ENCODE measurements around the gene SHH. TPM values are rescaled to one million over a fixed set of nuclear protein-coding genes. Genes with fewer than 3 reads are reported as not detected.

SHH gene
- total RNA-seq, 1 experiment from 2014 or later = 0.26 TPM

DNA sequence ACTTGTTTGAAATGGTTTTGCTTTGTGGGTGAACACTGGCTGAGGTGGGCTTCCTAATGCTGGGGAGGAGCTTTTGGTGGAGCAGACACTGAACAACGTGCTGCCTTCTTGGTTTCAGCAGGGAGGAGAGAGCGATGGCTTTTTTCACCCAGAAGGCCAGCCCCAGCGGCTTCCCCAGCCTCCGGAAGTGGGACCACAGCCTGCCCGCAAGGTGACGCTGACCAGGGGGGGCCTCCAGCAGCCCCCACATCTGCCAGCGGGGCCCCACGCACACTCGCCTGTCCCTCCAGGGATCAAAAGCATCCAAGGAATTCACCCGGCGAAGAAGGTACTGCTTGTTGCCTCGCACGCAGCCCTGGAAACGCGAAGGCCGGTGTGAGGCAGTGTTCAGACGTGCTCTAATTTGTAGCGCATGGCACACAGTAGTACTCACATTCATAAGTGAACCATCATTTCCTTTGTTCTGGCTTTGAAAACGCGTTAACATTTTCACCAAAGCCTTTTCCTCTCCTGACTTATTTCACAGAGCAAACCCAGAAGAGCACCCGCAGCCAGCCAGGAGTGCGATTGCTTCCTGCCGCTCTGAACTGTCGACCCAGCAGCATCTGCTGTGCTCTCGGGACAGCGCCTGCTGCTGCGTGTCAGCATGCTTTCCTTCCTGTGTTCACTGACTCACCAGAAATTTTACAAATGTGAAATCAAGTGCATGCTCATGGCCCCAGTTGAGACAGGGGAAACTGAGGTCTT, 48.4 kb downstream of the SHH start:
- DNase-seq (ENCODE audit: low spot score) (no peak), ATAC-seq (0 out of 2 replicates have a peak, but pooled peaks have one; percentile 8)
- Mint-ChIP-seq H3K9me3 (no peaks in the 10 kb centered on the region), H3K36me3 (peaks cover 40% of the 10 kb centered on the region), H3K4me3 (no peak overlapping the region), H3K27ac (peak overlapping the region; percentile 33; the same call in 1 of the 2 replicates), H3K4me1 (peaks cover 31% of the 10 kb centered on the region), H3K27me3 (ENCODE audit: low read depth) (no peaks in the 10 kb centered on the region)
- TF ChIP-seq PRRX2 (CRISPR knock-in tag; IDR thresholded peaks at IDR 0.05) = no peak
- no peak for TF ChIP-seq ZNF317 (CRISPR knock-in tag; IDR thresholded peaks at IDR 0.05; ENCODE audit: borderline replicate concordance, low read depth)
- TF ChIP-seq NFE2L1 (CRISPR knock-in tag; IDR thresholded peaks at IDR 0.05) = no peak
- no peak for TF ChIP-seq TP53 (CRISPR knock-in tag; IDR thresholded peaks at IDR 0.05)
- TF ChIP-seq FOXK1 (CRISPR knock-in tag; IDR thresholded peaks at IDR 0.05) = no peak
- no peak for TF ChIP-seq CREB1 (CRISPR knock-in tag; IDR thresholded peaks at IDR 0.05)
- no peak for TF ChIP-seq STAT6 (CRISPR knock-in tag; conservative IDR thresholded peaks at IDR 0.05; ENCODE audit: low read depth)
- no peak for TF ChIP-seq NR2C2 (CRISPR knock-in tag; IDR thresholded peaks at IDR 0.05)
- no peak for TF ChIP-seq ZNF532 (CRISPR knock-in tag; IDR thresholded peaks at IDR 0.05; ENCODE audit: borderline replicate concordance)
- TF ChIP-seq, protein P1, sequence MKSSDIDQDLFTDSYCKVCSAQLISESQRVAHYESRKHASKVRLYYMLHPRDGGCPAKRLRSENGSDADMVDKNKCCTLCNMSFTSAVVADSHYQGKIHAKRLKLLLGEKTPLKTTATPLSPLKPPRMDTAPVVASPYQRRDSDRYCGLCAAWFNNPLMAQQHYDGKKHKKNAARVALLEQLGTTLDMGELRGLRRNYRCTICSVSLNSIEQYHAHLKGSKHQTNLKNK (CRISPR knock-in tag; IDR thresholded peaks at IDR 0.05) = no peak
- TF ChIP-seq GTF2I (CRISPR knock-in tag; conservative IDR thresholded peaks at IDR 0.05) = no peak
- TF ChIP-seq ZNF423 (CRISPR knock-in tag; IDR thresholded peaks at IDR 0.05) = no peak
- no peak for TF ChIP-seq OVOL2 (CRISPR knock-in tag; IDR thresholded peaks at IDR 0.05; ENCODE audit: borderline replicate concordance)
- TF ChIP-seq ZNF121 (CRISPR knock-in tag; IDR thresholded peaks at IDR 0.05) = no peak
- no peak for TF ChIP-seq ZNF138 (CRISPR knock-in tag; conservative IDR thresholded peaks at IDR 0.05)
- TF ChIP-seq, protein P2, sequence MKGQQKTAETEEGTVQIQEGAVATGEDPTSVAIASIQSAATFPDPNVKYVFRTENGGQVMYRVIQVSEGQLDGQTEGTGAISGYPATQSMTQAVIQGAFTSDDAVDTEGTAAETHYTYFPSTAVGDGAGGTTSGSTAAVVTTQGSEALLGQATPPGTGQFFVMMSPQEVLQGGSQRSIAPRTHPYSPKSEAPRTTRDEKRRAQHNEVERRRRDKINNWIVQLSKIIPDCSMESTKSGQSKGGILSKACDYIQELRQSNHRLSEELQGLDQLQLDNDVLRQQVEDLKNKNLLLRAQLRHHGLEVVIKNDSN (CRISPR knock-in tag; IDR thresholded peaks at IDR 0.05) = no peak
- no peak for TF ChIP-seq GABPB1 (CRISPR knock-in tag; IDR thresholded peaks at IDR 0.05)
- no peak for TF ChIP-seq E2F5 (CRISPR knock-in tag; IDR thresholded peaks at IDR 0.05)
- no peak for TF ChIP-seq EMX1 (CRISPR knock-in tag; IDR thresholded peaks at IDR 0.05)
- ChIA-PET CTCF (interaction anchor here (1.0 kb wide), 1 partner anchor 165 kb away, joined by 6 read pairs; no protein-coding TSS in a partner anchor), POLR2A (no interaction called here)

Data from WTC11 (cell line).